ENCODE measurements around the gene PCBD1.

Gene PCBD1

DNA sequence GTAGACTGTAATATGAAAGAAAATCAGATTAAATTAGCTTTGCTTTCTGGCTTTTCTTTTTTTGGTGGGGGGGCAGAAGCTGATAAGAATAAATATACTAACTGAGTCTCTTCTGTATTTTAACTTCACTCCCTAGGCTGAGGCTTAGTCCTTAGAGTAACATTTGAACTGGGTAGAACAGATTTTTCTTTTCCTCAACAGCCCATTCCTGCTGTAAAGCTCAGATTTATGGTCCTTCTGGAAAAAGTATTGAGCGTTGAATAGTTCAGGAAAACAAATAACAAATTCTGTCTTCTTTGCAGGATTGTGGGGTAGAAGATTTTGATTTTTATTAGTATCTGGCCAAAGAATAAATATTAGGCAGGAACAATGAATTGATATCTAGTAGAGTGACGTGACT lies 54.8 kb downstream of the PCBD1 start:
- H3K27me3 ChIP-seq (ENCODE audit: insufficient read depth, low read length, poor library complexity) = no peaks in the 10 kb centered on the region
- no peak for ATAC-seq (ENCODE audit: insufficient read depth, low read depth)
- H3K79me2 ChIP-seq (ENCODE audit: insufficient read depth, low read length) = peaks cover 6% of the 10 kb centered on the region
- H3K27ac ChIP-seq (ENCODE audit: low read length) = no peak overlapping the region
- DNase-seq = no peak
- peaks cover 7% of the 10 kb centered on the region for H4K20me1 ChIP-seq (ENCODE audit: insufficient read depth, low read length)
- peaks cover 19% of the 10 kb centered on the region; the same call in 1 of the 2 replicates for H3K36me3 ChIP-seq (ENCODE audit: insufficient read depth, low read length)
- no peaks in the 10 kb centered on the region for H3K4me1 ChIP-seq (ENCODE audit: insufficient read depth, low read length)
- no peak overlapping the region for H3K9ac ChIP-seq (ENCODE audit: low read depth, low read length)
- H3K9me3 ChIP-seq (ENCODE audit: insufficient read depth, low read length, severe bottlenecking) = no peaks in the 10 kb centered on the region
- no peak overlapping the region for H2AFZ ChIP-seq (ENCODE audit: low read depth, low read length)
- no peak overlapping the region for H3K4me2 ChIP-seq (ENCODE audit: insufficient read depth, low read length)
- TF ChIP-seq, protein P1, sequence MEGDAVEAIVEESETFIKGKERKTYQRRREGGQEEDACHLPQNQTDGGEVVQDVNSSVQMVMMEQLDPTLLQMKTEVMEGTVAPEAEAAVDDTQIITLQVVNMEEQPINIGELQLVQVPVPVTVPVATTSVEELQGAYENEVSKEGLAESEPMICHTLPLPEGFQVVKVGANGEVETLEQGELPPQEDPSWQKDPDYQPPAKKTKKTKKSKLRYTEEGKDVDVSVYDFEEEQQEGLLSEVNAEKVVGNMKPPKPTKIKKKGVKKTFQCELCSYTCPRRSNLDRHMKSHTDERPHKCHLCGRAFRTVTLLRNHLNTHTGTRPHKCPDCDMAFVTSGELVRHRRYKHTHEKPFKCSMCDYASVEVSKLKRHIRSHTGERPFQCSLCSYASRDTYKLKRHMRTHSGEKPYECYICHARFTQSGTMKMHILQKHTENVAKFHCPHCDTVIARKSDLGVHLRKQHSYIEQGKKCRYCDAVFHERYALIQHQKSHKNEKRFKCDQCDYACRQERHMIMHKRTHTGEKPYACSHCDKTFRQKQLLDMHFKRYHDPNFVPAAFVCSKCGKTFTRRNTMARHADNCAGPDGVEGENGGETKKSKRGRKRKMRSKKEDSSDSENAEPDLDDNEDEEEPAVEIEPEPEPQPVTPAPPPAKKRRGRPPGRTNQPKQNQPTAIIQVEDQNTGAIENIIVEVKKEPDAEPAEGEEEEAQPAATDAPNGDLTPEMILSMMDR (IDR thresholded peaks at IDR 0.05; ENCODE audit: borderline replicate concordance, extremely low read depth, low read length, poor library complexity, severe bottlenecking) = no peak
- no peak for TF ChIP-seq EZH2 (IDR thresholded peaks at IDR 0.05; ENCODE audit: borderline replicate concordance, low read depth, low read length, severe bottlenecking)
- no peak overlapping the region for H3K4me3 ChIP-seq (ENCODE audit: low read depth in 1 of 2, low read length in 2 of 2)

Measured in DND-41 (cell line).